ENCODE data around the gene TSR3.

TSR3 gene

DNA sequence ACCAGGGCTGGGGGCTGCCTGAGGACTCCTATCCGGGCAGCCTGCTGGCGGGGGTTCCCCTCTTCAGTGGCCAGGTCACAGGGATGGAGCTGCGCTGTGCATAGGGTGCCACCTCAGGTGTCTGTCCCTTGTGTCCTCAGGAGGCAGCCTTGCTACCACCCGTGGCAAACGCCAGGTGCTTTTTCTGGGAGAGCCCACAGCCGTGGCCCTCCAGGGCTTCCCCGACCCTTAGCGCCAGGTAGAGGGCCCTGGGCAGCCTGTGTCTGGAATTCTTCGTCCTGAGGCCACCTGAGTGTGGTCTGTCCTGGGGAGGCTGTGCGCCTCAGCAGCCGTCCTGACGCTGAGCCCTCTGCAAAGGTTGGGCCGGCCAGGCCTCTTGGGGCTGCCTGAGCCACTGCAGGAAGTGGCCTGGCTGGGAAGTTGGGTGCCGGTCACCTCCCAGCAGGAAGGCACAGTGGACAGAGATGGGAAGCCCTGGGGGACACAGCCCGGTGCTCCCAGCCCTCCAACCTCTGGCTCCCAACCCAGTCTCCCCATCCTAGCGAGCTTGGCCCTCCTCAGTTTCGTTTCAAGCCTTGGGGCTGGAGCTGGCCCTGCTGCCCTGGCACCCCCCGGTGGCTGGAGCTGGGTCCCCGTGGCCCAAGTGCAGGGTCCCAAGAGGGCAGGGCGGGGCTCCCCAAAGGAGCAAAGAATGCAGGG lies 25.9 kb downstream of the TSR3 start:
- Histone ChIP-seq H3K9ac (ENCODE audit: low read length) (no peak overlapping the region), H3K9me3 (ENCODE audit: low read length) (no peaks in the 10 kb centered on the region), H3K27me3 (ENCODE audit: control insufficient read depth in 1 of 2, insufficient read depth in 2 of 2, low read length in 2 of 2) (no peaks in the 10 kb centered on the region), H3K4me1 (ENCODE audit: insufficient read depth, low read length) (no peaks in the 10 kb centered on the region), H3K4me3 (ENCODE audit: low read depth in 1 of 2, low read length in 2 of 2) (no peak overlapping the region), H3K27ac (ENCODE audit: low read depth, low read length) (no peak overlapping the region), H3K36me3 (ENCODE audit: insufficient read depth, low read length) (peaks cover 16% of the 10 kb centered on the region)

DNA sequence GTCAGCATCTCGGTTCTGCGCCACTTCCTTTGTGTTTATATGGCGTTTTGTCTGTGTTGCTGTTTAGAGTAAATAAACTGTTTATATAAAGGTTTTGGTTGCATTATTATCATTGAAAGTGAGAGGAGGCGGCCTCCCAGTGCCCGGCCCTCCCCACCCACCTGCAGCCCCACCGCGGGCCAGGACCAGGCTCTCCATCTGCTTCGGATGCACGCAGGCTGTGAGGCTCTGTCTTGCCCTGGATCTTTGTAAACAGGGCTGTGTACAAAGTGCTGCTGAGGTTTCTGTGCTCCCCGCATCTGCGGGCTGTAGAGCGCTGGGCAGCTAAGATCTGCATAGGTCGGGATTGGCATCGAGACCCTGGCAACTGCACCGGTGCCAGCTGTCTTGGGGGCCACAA lies 26.4 kb downstream of the TSR3 start:
- Histone ChIP-seq H3K27me3 (ENCODE audit: control insufficient read depth in 1 of 2, insufficient read depth in 2 of 2, low read length in 2 of 2) (no peaks in the 10 kb centered on the region), H3K9ac (ENCODE audit: low read length) (no peak overlapping the region), H3K4me3 (ENCODE audit: low read depth in 1 of 2, low read length in 2 of 2) (no peak overlapping the region), H3K9me3 (ENCODE audit: low read length) (no peaks in the 10 kb centered on the region), H3K27ac (ENCODE audit: low read depth, low read length) (no peak overlapping the region), H3K36me3 (ENCODE audit: insufficient read depth, low read length) (peaks cover 22% of the 10 kb centered on the region), H3K4me1 (ENCODE audit: insufficient read depth, low read length) (no peaks in the 10 kb centered on the region)

GRCh38 chr16:1324286-1324826 lies 27.3 kb downstream of the TSR3 start:
- Histone ChIP-seq H3K4me1 (ENCODE audit: insufficient read depth, low read length) (no peaks in the 10 kb centered on the region), H3K4me3 (ENCODE audit: low read depth in 1 of 2, low read length in 2 of 2) (no peak overlapping the region), H3K36me3 (ENCODE audit: insufficient read depth, low read length) (peaks cover 31% of the 10 kb centered on the region), H3K9ac (ENCODE audit: low read length) (no peak overlapping the region), H3K27me3 (ENCODE audit: control insufficient read depth in 1 of 2, insufficient read depth in 2 of 2, low read length in 2 of 2) (no peaks in the 10 kb centered on the region), H3K9me3 (ENCODE audit: low read length) (no peaks in the 10 kb centered on the region), H3K27ac (ENCODE audit: low read depth, low read length) (no peak overlapping the region)

- H3K27me3 ChIP-seq (ENCODE audit: control insufficient read depth in 1 of 2, insufficient read depth in 2 of 2, low read length in 2 of 2), result no peaks in the 10 kb centered on the region
- no peak overlapping the region for H3K4me3 ChIP-seq (ENCODE audit: low read depth in 1 of 2, low read length in 2 of 2)
- no peak overlapping the region for H3K27ac ChIP-seq (ENCODE audit: low read depth, low read length)
- peaks cover 39% of the 10 kb centered on the region for H3K36me3 ChIP-seq (ENCODE audit: insufficient read depth, low read length)
- no peaks in the 10 kb centered on the region for H3K4me1 ChIP-seq (ENCODE audit: insufficient read depth, low read length)
- no peaks in the 10 kb centered on the region for H3K9me3 ChIP-seq (ENCODE audit: low read length)
- H3K9ac ChIP-seq (ENCODE audit: low read length), result no peak overlapping the region
These were observed 28.1 kb downstream of the TSR3 start for GRCh38 chr16:1323296-1324239.

GRCh38 chr16:1322407-1322806 lies 29.3 kb downstream of the TSR3 start:
- no peaks in the 10 kb centered on the region for H3K9me3 ChIP-seq (ENCODE audit: low read length)
- no peaks in the 10 kb centered on the region for H3K27me3 ChIP-seq (ENCODE audit: control insufficient read depth in 1 of 2, insufficient read depth in 2 of 2, low read length in 2 of 2)
- peaks cover 51% of the 10 kb centered on the region for H3K36me3 ChIP-seq (ENCODE audit: insufficient read depth, low read length)
- H3K4me1 ChIP-seq (ENCODE audit: insufficient read depth, low read length), result no peaks in the 10 kb centered on the region
- no peak overlapping the region for H3K9ac ChIP-seq (ENCODE audit: low read length)
- H3K4me3 ChIP-seq (ENCODE audit: low read depth in 1 of 2, low read length in 2 of 2), result no peak overlapping the region
- no peak overlapping the region for H3K27ac ChIP-seq (ENCODE audit: low read depth, low read length)

DNA sequence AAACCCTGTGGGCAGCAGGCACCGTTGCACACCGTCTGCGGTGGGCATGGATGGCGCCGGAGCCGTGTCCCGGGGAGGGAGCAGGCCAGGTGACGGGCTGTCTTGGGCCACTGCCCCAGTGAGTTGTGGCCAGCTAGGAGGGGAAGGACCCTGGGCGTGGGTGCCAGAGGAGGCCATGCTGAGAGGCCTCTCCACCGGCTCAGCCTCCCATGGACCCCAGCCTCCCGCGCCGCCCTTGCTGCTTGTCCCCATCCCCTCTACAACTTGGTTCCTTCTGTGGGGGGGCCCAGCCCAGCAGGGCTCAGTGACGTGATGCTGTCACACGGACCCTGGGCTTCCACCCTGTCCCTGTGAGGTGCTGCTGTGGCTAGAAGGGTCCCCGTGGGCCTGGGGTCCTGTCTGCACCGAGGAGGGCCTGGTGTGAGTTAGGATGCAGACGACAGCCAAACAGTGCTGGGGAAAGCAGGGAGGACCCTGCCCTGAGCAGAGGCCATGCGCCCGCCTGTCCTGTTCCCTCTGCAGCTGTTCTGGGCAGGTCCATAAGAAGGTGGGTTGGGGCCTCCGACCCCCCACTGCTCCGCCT lies 30.9 kb downstream of the TSR3 start:
- H3K36me3 ChIP-seq (ENCODE audit: insufficient read depth, low read length), result peaks cover 66% of the 10 kb centered on the region
- no peaks in the 10 kb centered on the region for H3K9me3 ChIP-seq (ENCODE audit: low read length)
- H3K9ac ChIP-seq (ENCODE audit: low read length), result no peak overlapping the region
- H3K4me1 ChIP-seq (ENCODE audit: insufficient read depth, low read length), result no peaks in the 10 kb centered on the region
- H3K27ac ChIP-seq (ENCODE audit: low read depth, low read length), result no peak overlapping the region
- H3K27me3 ChIP-seq (ENCODE audit: control insufficient read depth in 1 of 2, insufficient read depth in 2 of 2, low read length in 2 of 2), result no peaks in the 10 kb centered on the region
- no peak overlapping the region for H3K4me3 ChIP-seq (ENCODE audit: low read depth in 1 of 2, low read length in 2 of 2)

- Histone ChIP-seq H3K27ac (ENCODE audit: low read depth, low read length) (no peak overlapping the region), H3K27me3 (ENCODE audit: control insufficient read depth in 1 of 2, insufficient read depth in 2 of 2, low read length in 2 of 2) (no peaks in the 10 kb centered on the region), H3K4me1 (ENCODE audit: insufficient read depth, low read length) (no peaks in the 10 kb centered on the region), H3K4me3 (ENCODE audit: low read depth in 1 of 2, low read length in 2 of 2) (no peak overlapping the region), H3K9ac (ENCODE audit: low read length) (no peak overlapping the region), H3K36me3 (ENCODE audit: insufficient read depth, low read length) (peaks cover 66% of the 10 kb centered on the region), H3K9me3 (ENCODE audit: low read length) (no peaks in the 10 kb centered on the region)
These were observed 31.6 kb downstream of the TSR3 start for GRCh38 chr16:1320097-1320496.

- Histone ChIP-seq H3K36me3 (ENCODE audit: insufficient read depth, low read length) (peaks cover 73% of the 10 kb centered on the region), H3K9me3 (ENCODE audit: low read length) (no peaks in the 10 kb centered on the region), H3K4me1 (ENCODE audit: insufficient read depth, low read length) (no peaks in the 10 kb centered on the region), H3K27me3 (ENCODE audit: control insufficient read depth in 1 of 2, insufficient read depth in 2 of 2, low read length in 2 of 2) (no peaks in the 10 kb centered on the region), H3K4me3 (ENCODE audit: low read depth in 1 of 2, low read length in 2 of 2) (no peak overlapping the region), H3K27ac (ENCODE audit: low read depth, low read length) (no peak overlapping the region), H3K9ac (ENCODE audit: low read length) (no peak overlapping the region)
These were observed 32.6 kb downstream of the TSR3 start for GRCh38 chr16:1319041-1319440.

GRCh38 chr16:1318268-1318545 lies 33.5 kb downstream of the TSR3 start:
- H3K9ac ChIP-seq (ENCODE audit: low read length), result no peak overlapping the region
- no peaks in the 10 kb centered on the region for H3K27me3 ChIP-seq (ENCODE audit: control insufficient read depth in 1 of 2, insufficient read depth in 2 of 2, low read length in 2 of 2)
- H3K9me3 ChIP-seq (ENCODE audit: low read length), result no peaks in the 10 kb centered on the region
- peaks cover 75% of the 10 kb centered on the region for H3K36me3 ChIP-seq (ENCODE audit: insufficient read depth, low read length)
- H3K4me3 ChIP-seq (ENCODE audit: low read depth in 1 of 2, low read length in 2 of 2), result no peak overlapping the region
- H3K4me1 ChIP-seq (ENCODE audit: insufficient read depth, low read length), result no peaks in the 10 kb centered on the region
- H3K27ac ChIP-seq (ENCODE audit: low read depth, low read length), result no peak overlapping the region

DNA sequence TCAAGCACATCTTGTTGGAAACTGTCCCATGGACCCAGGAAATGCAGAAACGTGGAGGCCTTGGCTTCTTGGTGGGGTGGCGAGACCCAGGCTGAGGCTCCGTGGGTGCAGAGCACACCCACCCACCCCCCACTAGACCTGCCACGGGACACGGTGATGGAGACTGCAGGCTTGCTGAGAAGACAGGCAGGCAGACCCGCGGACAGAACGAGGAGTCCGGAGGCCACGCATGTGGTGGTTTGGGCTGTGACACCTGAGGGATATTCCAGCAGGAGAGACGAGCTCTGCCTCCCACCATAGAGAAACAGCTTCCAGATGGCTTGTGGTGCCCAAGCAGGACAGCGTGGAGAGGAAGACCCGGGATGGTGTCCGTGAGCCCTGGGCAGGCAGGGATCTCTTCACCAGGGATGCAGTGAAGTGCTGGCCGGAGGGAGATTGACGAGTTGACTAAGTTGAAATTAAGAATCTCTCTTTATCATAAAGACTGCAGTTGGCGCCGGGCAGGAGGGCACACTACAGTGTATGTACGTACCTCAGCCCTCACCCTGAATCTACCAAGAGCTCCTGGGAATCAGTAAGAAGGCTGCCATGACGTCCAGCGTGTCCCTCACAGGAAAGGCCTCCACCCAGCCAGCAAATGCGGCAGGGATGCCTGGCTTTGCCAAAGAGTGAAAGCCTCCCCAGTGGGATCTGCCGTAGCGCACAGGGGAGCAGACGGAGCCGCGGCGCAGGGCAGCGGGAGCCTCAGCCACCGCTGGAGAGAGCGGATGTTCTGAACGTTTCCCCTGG lies 34.0 kb downstream of the TSR3 start:
- peaks cover 5% of the 10 kb centered on the region for H3K4me1 ChIP-seq (ENCODE audit: insufficient read depth, low read length)
- H3K27ac ChIP-seq (ENCODE audit: low read depth, low read length), result no peak overlapping the region
- H3K4me3 ChIP-seq (ENCODE audit: low read depth in 1 of 2, low read length in 2 of 2), result no peak overlapping the region
- H3K27me3 ChIP-seq (ENCODE audit: control insufficient read depth in 1 of 2, insufficient read depth in 2 of 2, low read length in 2 of 2), result no peaks in the 10 kb centered on the region
- H3K9ac ChIP-seq (ENCODE audit: low read length), result no peak overlapping the region
- no peaks in the 10 kb centered on the region for H3K9me3 ChIP-seq (ENCODE audit: low read length)
- H3K36me3 ChIP-seq (ENCODE audit: insufficient read depth, low read length), result peaks cover 75% of the 10 kb centered on the region

DNA sequence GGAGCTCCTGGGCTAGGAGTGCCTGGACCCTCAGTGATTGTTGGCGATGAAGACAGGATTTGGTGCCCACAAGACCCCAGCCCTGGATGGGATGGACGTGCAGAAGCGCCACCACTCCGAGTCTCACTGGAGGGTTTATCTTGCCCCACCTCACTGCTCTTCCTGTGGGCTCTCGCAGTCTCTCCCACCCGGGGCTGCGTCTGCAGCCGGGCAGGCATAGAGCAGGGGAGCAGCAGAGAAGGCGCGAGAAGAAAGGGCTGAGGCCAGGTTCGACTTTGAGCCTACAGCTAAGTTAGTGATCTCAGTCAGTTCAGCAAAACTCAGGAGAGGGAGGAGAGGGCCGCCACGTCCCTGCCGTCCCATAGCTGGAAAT lies 35.7 kb downstream of the TSR3 start:
- H3K27me3 ChIP-seq (ENCODE audit: control insufficient read depth in 1 of 2, insufficient read depth in 2 of 2, low read length in 2 of 2), result no peaks in the 10 kb centered on the region
- no peak overlapping the region for H3K4me3 ChIP-seq (ENCODE audit: low read depth in 1 of 2, low read length in 2 of 2)
- H3K9me3 ChIP-seq (ENCODE audit: low read length), result no peaks in the 10 kb centered on the region
- no peak overlapping the region for H3K9ac ChIP-seq (ENCODE audit: low read length)
- H3K4me1 ChIP-seq (ENCODE audit: insufficient read depth, low read length), result peaks cover 21% of the 10 kb centered on the region
- peaks cover 73% of the 10 kb centered on the region for H3K36me3 ChIP-seq (ENCODE audit: insufficient read depth, low read length)
- H3K27ac ChIP-seq (ENCODE audit: low read depth, low read length), result no peak overlapping the region
